Hematopoietic multipotent progenitor cell treated with erythropoietin and hydrocortisone succinate and interleukin-3 and kit ligand, for 8 days (in vitro differentiated cells): ENCODE measurements around the gene PHLPP2.
"Not testable (repeated sequence)": the region's sequence is repeated elsewhere in the genome, so short reads cannot be mapped to it uniquely, and the experiment has no call there.

ENCODE experiments used
- DNase-seq: peaks from one replicate; pipeline ENCODE4 v3.0.0-alpha.2; 2015

Gene PHLPP2

DNA sequence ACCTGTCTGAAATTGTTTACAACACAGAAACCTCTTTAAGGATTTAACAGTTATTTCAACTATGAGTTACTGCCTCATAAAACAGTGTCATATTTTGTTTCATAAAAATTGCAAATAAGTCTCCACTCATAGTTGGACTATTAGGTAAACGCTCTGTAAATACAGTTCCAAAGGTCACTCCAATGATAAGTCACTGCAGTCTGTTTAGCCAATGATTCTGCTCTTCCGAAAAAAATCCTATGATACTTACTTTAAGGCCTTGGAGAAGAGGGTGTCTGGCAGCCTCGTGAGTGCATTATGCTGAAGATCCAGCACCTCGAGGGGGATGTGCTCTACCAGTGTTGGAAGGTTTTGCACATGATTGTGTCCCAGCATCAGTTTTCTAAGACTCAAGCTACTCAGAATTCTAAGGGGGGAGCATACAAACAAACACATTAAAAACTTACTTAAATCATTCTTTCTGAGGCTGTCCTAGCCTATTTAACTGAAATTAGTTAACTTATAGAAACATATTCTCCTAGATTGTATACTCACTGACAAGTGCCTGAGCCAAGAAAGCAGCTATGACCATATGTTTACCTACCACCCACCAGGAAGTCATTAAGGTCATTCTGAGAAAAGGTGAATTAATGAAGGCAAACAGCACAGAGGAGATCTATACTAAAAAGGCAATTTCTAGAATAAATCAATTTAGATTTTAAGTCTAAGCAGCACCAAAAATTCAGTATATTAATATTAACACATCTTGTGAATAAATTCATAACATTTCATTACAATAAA, 57.4 kb downstream of the PHLPP2 start:
- DNase-seq: no peak

DNA sequence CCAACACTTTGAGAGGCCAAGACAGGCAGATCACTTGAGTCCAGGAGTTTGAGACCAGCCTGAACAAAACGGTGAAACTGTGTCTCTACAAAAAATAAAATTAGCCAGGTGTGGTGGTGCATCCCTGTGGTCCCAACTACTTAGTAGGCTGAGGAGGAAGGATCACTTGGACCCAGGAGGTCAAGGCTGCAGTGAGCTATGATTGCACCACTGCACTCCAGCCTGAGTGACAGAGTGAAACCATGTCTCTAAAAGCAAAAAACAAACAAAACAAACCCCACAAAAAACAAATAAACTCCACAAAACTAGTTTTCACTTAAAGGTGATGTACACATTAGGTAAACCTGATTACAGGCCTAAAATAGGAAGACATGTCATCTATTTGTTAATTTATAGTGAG, 58.2 kb downstream of the PHLPP2 start:
- DNase-seq: no peak

DNA sequence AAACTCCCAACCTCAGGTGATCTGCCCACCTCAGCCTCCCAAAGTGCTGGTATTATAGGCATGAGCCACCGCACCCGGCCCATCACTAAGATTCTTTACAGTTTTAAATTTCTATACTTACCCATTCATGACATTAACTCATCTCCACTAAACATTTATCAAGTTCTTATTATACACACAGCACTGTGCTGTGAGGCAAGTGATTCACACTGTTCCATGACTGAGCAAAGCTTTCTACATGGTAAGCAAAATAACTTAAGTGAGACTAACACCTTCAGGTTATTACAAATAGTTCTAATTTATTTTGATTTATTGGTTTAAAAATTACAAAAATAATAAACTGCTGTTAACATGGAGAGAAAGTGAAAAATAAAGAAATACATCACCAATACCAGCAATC, 65.0 kb downstream of the PHLPP2 start:
- DNase-seq: no peak

DNA sequence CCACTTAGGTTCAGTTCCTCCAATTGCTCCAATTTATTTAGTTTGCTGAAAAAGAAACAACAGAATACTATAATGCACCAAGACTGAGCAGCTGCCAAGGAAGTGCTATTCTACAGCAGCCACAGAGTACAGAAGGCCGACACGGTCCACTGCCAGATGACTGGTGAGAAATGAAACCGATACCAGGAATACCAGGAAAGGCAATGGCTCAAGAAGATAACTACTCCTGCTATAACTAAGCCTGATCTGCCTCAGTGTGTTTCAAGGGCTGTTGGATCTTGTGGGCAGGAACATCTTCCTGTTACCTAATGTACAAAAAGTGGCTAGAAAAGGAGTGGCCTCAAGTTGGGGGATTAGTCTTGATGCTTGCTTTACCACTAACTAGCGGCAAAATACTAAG, 65.7 kb downstream of the PHLPP2 start:
- DNase-seq: no peak

DNA sequence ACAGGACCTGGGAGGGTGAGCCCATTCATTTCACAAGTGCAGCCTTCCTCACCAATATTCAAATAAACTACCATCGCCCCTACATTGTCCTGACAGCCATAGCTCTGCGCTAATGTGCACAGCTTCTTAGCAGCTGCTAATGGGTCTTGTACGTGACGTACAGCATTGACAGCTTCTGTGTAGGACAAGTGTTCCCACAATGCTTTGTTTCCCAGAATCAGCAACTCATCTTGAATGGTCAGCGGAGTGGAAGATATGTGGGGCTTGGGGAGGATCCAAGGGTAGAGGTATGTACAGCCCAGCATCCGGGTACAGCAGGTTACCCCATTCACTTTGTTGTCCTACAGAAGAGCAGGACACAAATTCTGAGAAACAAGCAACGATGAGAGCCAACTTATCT, 74.8 kb downstream of the PHLPP2 start:
- no peak for DNase-seq

DNA sequence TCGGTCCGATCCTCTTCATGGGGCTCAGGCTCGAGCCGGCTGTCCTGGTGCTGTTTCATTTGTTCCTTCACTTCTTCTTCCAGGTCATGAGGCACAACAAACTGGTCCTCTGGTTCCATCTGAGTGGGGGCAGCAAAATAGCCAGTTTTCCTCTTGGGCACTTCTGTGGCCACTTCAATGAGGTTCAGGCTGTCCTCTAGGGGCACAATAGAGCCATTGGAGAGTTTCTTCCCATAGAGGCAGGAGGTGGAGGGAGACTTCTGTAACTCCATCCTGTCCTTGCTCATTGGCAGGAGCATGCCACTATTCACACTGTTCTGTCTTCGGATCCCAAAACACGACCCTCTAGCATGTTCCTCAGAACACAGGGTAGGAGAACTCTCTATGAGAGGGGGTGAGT, 75.6 kb downstream of the PHLPP2 start:
- DNase-seq: peak; percentile 21

DNA sequence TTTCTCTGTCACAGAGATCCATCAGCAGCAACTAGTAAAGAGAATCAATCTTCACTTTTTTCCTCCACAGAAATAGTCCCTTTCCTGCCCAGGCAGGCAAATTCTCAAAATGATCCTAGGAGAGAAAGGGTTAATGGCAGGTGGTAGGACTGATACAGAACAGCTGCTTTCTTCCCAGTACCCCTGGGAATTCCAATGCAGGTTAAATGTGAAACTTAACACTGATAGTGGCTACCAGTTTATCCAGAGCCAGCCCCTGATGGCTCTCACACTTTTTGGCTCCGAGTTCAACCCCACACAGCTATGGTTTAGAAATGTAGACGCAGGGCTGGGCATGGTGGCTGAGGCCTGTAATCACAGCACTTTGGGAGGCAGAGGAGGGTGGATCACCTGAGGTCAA, 76.3 kb downstream of the PHLPP2 start:
- no peak for DNase-seq

DNA sequence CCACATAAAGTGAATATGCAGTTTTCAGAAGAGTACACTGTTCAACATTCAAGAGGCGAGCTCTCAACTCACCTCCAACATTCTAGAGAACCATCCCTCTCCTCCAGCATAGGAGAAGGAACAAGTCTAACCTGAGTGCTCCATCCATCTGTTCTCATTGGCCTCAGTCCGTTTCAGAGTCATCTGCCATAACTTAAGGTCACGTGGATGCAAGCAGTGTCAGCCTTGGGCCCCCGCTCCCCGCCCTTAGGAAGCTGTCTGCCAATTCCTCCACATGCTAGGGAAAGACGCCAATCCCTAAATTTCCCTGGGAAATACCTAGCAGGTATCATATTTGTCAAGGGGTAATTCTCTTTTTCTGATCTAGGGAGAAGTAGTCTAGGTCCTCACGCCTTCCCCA, 77.1 kb downstream of the PHLPP2 start:
- no peak for DNase-seq

DNA sequence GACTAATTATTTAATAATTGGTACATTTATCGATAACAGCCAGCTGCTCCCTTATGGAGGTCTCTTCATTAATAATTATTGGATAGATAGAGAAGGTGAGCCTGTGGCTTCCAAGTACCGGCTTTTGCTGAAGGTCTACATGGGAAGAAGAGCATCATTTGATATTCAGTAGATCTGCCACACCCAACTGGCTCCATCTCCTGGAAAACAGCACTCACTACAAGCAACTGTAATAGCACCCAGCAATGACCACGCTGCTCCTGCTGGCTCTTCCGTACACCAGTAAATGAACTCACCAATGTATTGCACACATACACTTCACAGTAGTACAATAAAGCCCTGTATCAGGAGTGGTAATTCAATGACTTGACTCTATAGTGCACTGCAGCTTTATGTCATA, 79.1 kb downstream of the PHLPP2 start:
- peak; percentile 50 for DNase-seq

DNA sequence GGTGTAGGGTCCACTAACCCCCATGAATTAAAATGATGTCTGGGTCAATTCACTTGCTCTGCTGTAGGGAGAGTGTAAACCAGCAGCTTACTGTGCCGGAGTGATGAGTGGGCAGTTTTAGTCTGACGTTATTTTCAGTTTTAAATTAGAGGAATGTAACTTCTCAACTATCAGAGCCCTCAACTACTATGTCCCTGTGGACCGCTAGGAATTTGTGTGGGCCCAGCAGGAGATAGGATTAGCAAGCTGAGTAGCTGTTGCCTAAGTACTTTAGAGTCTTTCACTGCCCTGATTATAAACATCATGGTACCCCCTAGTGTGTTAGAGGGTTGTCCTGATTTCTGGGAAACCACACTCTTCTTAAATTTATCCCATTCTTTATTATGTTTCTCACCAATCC, 87.1 kb downstream of the PHLPP2 start:
- no peak for DNase-seq

DNA sequence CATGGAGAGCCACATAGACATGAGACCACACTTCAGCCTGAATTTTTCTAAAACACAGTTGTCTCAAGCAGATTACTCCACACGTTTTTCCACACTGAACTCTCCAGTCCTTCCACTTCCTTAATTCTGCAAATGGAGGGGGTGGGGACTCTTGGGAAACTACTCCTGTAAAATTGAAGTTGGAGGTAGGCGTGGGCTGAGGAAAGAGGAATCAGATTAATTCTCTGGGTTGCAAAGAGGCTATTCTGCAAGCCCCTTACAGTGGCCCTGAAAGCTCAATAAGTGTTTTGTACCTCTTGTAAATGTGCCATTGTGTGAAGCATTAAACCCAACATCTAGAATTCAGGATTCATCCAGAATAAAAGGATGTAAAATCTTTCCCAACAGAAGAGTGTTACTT, 88.9 kb downstream of the PHLPP2 start:
- no peak for DNase-seq

DNA sequence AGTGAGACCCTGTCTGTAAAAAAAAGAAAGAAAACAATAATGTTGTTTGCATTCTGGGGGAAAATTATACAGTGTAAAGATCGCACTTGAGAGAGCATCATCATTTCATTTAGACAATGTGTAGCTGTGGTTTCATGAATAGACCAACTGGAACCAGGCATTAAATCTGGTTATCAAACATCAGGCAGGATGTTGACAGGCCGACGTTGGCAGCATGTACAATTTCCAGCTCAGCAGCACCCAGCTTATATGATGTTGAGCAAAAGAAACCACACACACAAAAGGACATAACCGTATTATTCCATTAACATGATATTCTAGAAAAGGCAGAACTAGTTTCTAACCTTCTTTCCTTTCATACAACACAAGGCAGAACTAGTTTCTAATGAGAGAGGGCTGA, 92.7 kb downstream of the PHLPP2 start:
- no peak for DNase-seq

DNA sequence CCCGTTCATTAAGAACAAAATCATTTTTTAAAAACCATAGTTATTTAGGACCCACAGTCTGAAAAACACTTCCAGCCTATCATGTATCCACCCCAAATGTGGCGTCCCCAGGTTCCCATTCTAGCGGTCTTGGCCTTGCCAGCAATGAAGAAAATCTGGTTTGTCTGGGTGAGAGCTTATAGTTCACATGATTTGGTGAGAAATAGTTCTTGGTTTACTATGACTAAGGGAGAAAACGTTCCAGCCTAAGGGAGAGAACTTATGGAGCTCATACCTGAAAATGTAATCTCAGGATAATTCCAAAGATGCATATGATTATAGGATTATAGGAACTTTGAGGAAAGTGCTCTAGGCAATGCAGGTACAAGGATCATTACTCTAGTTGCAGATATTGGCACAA, 93.7 kb downstream of the PHLPP2 start:
- DNase-seq: no peak

DNA sequence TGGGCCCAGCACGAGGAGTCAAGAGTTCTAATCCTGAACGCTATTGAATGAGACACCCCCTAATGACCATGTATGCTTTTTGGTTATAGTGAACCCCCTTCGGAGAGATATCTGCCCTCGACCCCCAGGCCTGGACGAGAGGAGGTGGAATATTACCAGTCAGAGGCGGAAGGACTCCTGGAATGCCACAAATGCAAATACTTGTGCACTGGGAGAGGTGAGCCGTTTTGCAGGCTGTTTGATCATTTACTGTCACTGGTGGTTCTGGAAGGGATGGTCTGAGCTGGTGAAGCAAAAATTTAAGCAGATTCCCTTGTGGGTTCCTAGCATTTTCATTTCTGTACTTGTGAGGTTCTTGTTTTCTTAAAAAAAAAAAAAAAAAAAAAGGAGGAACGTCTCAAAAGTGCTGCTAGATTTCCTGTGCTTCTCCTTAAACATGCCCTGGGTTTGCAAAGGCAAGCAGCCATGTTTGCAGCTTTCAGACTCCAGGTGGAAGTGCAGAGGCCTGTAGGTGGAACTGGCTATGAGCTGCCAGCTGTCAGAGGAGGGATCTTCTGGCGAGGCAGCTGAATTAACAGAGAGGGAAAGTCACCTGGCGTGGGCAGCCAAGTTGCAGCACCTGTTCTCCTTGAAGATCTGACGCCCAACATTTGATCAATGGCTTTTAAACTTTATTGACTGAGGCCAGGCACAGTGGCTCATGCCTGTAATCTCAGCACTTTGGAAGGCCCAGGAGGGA, 95.1 kb downstream of the PHLPP2 start:
- DNase-seq: no peak

DNA sequence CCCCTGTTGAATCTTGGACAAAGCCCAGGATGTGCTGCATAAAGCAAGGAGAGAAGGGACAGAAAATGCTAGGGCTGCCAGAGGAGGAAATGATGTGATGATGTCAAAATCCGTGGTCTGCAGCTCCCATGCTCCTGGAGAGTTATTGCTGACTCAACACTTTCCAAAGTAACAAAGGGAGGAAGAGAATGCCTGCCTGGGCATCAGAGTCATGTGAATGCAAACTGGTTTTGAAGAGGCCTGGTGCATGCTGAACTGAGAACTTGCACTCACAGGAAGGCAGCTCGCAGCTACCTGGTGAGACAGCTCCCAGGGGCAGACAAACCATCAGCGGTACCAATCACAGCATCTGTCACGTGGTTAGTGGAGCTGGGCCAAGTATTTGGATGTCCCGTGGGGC, 95.7 kb downstream of the PHLPP2 start:
- no peak for DNase-seq

DNA sequence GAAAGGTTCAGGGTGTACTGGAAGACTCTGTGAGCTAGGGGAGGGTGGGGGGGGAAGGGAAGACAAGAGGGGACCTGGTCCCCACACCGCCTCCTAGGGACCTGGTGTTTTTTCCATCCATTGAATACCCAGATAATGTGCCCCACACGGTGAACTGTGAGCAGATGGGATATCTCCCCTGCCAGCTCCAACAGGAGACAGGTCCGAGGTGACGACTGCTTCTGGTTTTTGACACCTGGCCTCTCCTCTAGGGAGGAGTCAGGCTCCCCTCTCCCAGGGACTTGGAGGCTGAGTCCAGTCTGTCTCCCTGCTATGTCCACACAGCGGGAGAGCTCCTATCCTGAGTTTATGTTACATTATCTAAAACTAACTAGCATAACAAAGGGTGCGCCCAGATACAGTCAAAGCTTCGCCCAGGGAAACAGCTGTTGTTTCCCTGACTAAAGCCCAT, 96.7 kb downstream of the PHLPP2 start:
- no peak for DNase-seq

DNA sequence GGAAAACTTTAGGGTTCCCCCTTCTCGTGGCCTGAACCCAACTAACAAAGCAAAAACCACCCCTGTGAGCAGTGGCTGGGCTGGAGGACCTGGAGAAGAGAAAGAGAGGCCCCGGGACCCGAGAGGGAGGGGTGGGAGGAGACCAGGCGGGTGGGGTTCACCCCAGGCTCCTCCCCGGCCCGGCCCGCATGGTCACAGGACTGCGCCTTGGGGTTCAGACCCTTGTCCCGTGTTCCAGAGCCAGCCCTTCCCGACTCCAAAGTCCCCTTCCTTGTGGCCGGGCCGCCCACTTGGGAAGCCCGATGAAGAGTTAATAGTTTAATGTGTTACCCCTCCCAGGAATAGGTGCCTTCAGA, 97.7 kb downstream of the PHLPP2 start:
- DNase-seq: no peak

DNA sequence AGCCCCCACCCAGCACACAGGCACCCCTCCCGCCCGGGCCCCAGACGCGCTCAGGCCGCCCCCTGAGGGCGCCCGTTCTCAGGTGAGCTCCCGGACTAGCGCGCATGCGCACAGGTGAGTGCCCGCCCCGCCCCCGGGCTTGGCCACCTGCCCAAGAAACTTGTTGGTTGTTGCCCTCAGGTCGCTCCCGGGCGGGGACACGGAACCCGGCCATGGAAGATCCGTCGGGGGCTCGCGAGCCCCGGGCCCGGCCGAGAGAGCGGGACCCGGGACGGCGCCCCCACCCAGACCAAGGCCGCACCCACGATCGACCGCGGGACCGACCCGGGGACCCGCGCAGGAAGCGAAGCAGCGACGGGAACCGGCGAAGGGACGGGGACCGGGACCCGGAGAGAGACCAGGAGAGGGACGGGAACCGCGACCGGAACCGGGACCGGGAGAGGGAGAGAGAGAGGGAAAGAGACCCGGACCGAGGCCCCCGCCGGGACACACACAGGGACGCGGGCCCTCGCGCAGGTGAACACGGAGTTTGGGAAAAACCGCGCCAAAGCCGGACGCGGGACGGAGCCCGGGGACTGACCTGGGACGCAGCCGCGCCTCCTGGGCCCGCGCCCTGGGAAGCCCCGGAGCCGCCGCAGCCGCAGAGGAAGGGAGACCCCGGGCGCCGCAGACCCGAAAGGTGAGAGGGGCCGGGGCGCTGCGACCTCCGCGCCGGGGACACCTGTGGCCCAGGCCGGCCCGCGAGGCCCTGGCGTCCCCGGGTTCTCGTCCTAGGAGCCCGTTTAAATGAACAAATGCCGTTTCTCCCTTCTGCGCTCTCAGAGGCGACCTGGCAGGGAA, 98.3 kb downstream of the PHLPP2 start, which contains the start of gene MARVELD3:
Gene MARVELD3, plus strand, starts transcription at position 167 of the 840 bp plus-strand sequence. Its CDS starts 46 bp downstream, at position 213.
- no peak for DNase-seq

DNA sequence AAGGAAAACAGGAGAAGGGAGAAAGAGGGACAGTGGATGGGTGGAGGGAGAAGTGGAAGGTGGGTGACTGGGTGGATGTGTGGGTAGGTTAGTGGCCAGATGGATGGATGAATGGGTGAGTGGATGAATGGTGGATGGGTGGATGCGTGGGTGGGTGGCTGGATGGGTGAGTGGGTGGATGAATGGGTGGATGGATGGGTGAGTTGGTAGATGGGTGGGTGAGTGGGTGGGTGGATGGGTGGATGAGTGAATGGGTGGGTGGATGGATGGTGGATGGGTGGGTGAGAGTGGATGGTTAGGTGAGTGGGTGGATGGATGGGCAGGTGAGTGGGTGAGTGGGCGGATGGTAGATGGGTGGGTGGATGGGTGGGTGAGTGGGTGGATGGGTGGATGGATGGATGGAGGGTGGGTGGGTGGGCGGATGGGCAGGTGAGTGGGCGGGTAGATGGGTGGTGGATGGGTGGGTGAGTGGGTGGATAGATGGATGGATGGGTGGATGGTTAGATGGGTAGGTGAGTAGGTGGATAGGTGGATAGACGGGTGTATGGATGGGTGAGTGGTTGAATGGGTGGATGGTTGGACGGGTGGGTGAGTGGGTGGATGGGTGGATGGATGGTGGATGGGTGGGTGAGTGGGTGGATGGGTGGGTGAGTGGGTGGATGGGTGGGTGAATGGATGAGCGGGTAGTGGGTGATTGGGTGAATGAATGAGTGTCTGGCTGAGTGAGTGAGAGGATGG, 99.2 kb downstream of the PHLPP2 start:
- no peak for DNase-seq

DNA sequence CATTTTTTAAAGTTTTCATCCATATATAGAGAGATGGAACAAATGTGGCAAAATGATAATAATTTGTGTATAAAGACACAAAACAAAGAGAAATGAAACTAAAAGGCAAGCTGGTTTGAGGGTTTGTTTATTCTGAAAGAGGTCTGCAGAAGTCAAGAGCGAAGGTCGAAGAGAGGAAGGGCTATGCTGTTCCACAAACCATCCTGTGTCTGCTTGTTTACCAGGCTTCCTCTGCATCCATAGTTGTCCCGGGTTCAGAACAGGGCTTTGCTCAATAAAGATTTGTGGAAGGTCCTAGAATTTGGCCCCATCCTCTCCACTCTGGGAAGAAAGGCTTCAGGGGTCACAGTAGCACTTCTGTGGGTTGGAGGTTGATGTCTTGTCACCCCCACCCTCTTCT, 100.9 kb downstream of the PHLPP2 start:
- no peak for DNase-seq

DNA sequence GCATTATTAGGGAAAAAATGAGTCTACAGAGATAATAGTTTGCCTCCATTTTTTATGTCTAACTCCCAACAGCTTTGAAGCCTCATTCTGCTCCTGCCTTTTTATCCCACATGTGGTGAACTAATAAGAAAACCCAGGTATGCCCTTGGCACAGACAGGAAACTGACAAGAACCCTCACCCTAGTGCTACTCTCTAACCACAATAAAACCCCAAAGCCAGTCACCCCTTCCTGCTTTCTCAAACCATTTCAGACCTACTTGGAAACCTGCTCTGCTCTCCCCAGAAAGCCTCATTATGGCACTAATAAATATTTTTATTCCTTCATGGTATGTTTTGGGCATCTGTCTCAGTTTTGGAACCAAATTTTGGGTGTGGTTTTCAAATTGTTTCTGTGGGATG, 102.4 kb downstream of the PHLPP2 start:
- no peak for DNase-seq

DNA sequence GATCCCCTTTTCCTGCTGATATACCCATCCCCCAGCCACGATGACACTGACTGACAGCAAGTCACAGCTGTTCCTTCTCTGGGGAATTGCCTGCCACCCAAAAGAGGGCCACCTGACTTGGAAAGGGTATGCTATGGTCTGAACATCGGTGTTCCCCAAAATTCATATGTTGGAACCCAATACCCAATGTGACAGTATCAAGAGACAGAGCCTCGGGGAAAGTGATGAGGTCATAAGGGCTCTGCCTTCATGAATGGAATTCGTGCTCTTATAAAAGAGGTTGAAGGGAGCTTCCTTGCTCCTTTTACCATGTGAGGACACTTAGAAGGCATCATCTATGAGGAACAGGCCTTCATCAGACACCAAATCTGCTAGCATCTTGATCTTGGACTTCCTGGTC, 106.1 kb downstream of the PHLPP2 start:
- no peak for DNase-seq

DNA sequence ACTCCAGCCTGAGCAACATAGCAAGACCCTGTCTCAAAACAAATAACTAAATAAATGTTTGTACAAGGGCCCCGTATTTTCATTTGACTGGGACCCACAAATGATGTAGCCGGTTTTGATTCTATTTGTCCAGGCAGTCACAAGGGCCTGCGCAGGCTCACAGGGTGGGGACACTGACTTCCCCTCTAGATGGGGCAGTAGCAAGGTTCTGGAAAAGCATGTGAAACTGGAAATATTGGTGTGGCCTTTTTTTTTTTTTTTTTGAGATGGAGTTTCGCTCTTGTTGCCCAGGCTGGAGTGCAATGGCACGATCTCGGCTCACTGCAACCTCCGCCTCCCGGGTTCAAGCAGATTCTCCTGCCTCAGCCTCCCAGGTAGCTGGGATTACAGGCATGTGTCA, 109.5 kb downstream of the PHLPP2 start:
- not testable (repeated sequence) for DNase-seq
